GM23338 (cell line): Measurements from ENCODE around the gene PTPN6. TPM values are rescaled to one million over a fixed set of nuclear protein-coding genes. Genes with fewer than 3 reads are reported as not detected.
A peak's percentile ranks its signal among the peaks of the same experiment; 100 is the strongest.

ENCODE experiments used
- ATAC-seq: fragments of 200-7000 bp; cut with Tn5 transposase; 3 replicates; pipeline ENCODE4 v1.9.1; 2020
- DNase-seq: peaks from one replicate; pipeline ENCODE4 v3.0.0-alpha.2; 2015; ENCODE audit warnings: low spot score
- H2AFZ ChIP-seq: fragments of 200-600 bp; sonication (generic); 2 replicates; pipeline ENCODE4 v1.8.0; 2016; ENCODE audit warnings: antibody characterized with exemption, mild to moderate bottlenecking, moderate library complexity
- H3F3A ChIP-seq: fragments of 200-600 bp; sonication (generic); replicated peaks from 2 replicates; pipeline ENCODE4 v1.8.0; 2017; ENCODE audit warnings: antibody characterized with exemption, mixed run types, low read depth
- H3K27ac ChIP-seq: fragments of 200-600 bp; sonication (generic); 2 replicates; pipeline ENCODE4 v1.6.1; 2016; ENCODE audit warnings: low read depth
- H3K27me3 ChIP-seq: fragments of 200-600 bp; sonication (generic); 2 replicates; pipeline ENCODE4 v1.8.0; 2016; ENCODE audit warnings: mild to moderate bottlenecking, mixed run types, moderate library complexity; ENCODE audit not compliant: insufficient read depth
- H3K36me3 ChIP-seq: fragments of 200-600 bp; sonication (generic); 2 replicates; pipeline ENCODE4 v1.8.0; 2016; ENCODE audit warnings: mild to moderate bottlenecking; ENCODE audit not compliant: insufficient read depth
- H3K4me1 ChIP-seq: fragments of 200-600 bp; sonication (generic); 2 replicates; pipeline ENCODE4 v1.8.0; 2016; ENCODE audit warnings: mild to moderate bottlenecking, moderate library complexity; ENCODE audit not compliant: insufficient read depth
- H3K4me2 ChIP-seq: fragments of 200-600 bp; sonication (generic); 2 replicates; pipeline ENCODE4 v1.7.1; 2017; ENCODE audit warnings: mixed run types
- H3K4me3 ChIP-seq: fragments of 200-600 bp; sonication (generic); 2 replicates; pipeline ENCODE4 v1.6.1; 2016; ENCODE audit warnings: mixed run types
- H3K79me2 ChIP-seq: fragments of 200-600 bp; sonication (generic); replicated peaks from 2 replicates; pipeline ENCODE4 v1.8.0; 2017; ENCODE audit warnings: mild to moderate bottlenecking; ENCODE audit not compliant: insufficient read depth
- H3K9me2 ChIP-seq: fragments of 200-600 bp; sonication (generic); 2 replicates; pipeline ENCODE4 v1.8.0; 2017; ENCODE audit not compliant: insufficient read depth
- H4K20me1 ChIP-seq: fragments of 200-600 bp; sonication (generic); replicated peaks from 2 replicates; pipeline ENCODE4 v1.8.0; 2017; ENCODE audit warnings: mild to moderate bottlenecking; ENCODE audit not compliant: insufficient read depth
- H3K27ac Mint-ChIP-seq: 2 replicates; pipeline ENCODE4 v1.8.0; 2020; ENCODE audit warnings: inconsistent platforms, mild to moderate bottlenecking, moderate library complexity, mixed read lengths
- H3K27me3 Mint-ChIP-seq: 3 replicates; pipeline ENCODE4 v1.8.0; 2022; ENCODE audit warnings: low read depth, mild to moderate bottlenecking, moderate library complexity, mixed read lengths, inconsistent platforms; ENCODE audit not compliant: insufficient read depth, poor library complexity
- H3K36me3 Mint-ChIP-seq: 3 replicates; pipeline ENCODE4 v1.8.0; 2021; ENCODE audit warnings: low read depth, mild to moderate bottlenecking, inconsistent platforms, moderate library complexity, mixed read lengths
- H3K4me1 Mint-ChIP-seq: 3 replicates; pipeline ENCODE4 v1.8.0; 2020; ENCODE audit warnings: mild to moderate bottlenecking, inconsistent platforms, mixed read lengths
- H3K4me3 Mint-ChIP-seq: 3 replicates; pipeline ENCODE4 v1.8.0; 2021; ENCODE audit warnings: moderate library complexity, mild to moderate bottlenecking, inconsistent platforms, mixed read lengths
- H3K9me3 Mint-ChIP-seq: 3 replicates; pipeline ENCODE4 v1.8.0; 2020; ENCODE audit warnings: moderate library complexity, mild to moderate bottlenecking, inconsistent platforms, mixed read lengths
- CREB1 ChIP-seq: fragments of 250-450 bp; sonication (Bioruptor Pico); IDR thresholded peaks from 2 replicates; pipeline ENCODE4 v1.5.0; 2020; ENCODE audit warnings: low read depth, mild to moderate bottlenecking, moderate library complexity
- CTCF ChIP-seq, 2 experiments: fragments of 200-600 bp in 1 of 2; sonication (generic) in 1 of 2; conservative IDR thresholded peaks; 2 replicates each; pipeline versions ENCODE4 v1.5.1 to v1.6.1; 2016 to 2017; ENCODE audit warnings: antibody characterized with exemption in 2 of 2, low read depth in 2 of 2, mild to moderate bottlenecking in 2 of 2, moderate library complexity in 1 of 2
- EZH2 ChIP-seq: fragments of 200-600 bp; sonication (generic); IDR thresholded peaks from one replicate; pipeline ENCODE4 v1.8.0; 2017; ENCODE audit warnings: antibody characterized with exemption, mild to moderate bottlenecking, low read depth; ENCODE audit not compliant: unreplicated experiment
- EZH2phosphoT487 ChIP-seq: fragments of 200-600 bp; sonication (generic); IDR thresholded peaks from one replicate; pipeline ENCODE4 v1.8.1; 2018; ENCODE audit warnings: antibody characterized with exemption; ENCODE audit not compliant: unreplicated experiment
- JUNB ChIP-seq: IDR thresholded peaks from one replicate; pipeline ENCODE4 v1.6.1; 2016; ENCODE audit warnings: antibody characterized with exemption; ENCODE audit not compliant: unreplicated experiment
- NANOG ChIP-seq: IDR thresholded peaks from 2 replicates; pipeline ENCODE4 v1.6.1; 2016; ENCODE audit warnings: antibody characterized with exemption, borderline replicate concordance
- POLR2AphosphoS5 ChIP-seq: IDR thresholded peaks from 2 replicates; pipeline ENCODE4 v1.6.1; 2016; ENCODE audit warnings: antibody characterized with exemption, low read depth
- STAT1 ChIP-seq: IDR thresholded peaks from one replicate; pipeline ENCODE4 v1.6.1; 2016; ENCODE audit warnings: antibody characterized with exemption; ENCODE audit not compliant: unreplicated experiment
- ZNF114 ChIP-seq: fragments of 250-450 bp; sonication (Bioruptor Pico); IDR thresholded peaks from 2 replicates; pipeline ENCODE4 v1.5.0; 2020; ENCODE audit warnings: mild to moderate bottlenecking, moderate library complexity
- ZNF331 ChIP-seq: fragments of 250-450 bp; sonication (Bioruptor Pico); IDR thresholded peaks from 2 replicates; pipeline ENCODE4 v1.5.0; 2020; ENCODE audit warnings: low read depth, mild to moderate bottlenecking, moderate library complexity
- polyA plus RNA-seq: library from polyadenylated mRNA; unstranded; fragments of >200 nt; fragmentation: Nextera tagmentation; extraction: Ambion mirVana; gene quantifications from 2 replicates; pipeline ENCODE4 v1.2.1, GENCODE V29; 2016
- total RNA-seq: library from RNA; depleted of rRNA; stranded (reverse); fragments of >200 nt; shearing (Covaris generic); gene quantifications from 2 replicates; pipeline ENCODE4 v1.2.3, GENCODE V29; 2014
- TF ChIP-seq, protein P1 (sequence below): IDR thresholded peaks from 2 replicates; pipeline ENCODE4 v1.6.1; 2016; ENCODE audit warnings: antibody characterized with exemption
- TF ChIP-seq, protein P2 (sequence below): fragments of 250-450 bp; sonication (Bioruptor Pico); IDR thresholded peaks from 2 replicates; pipeline ENCODE4 v1.5.0; 2020; ENCODE audit warnings: mild to moderate bottlenecking, moderate library complexity

Gene PTPN6
- total and polyA plus RNA-seq, 2 experiments from 2014 or later = 25.3 to 35.4 TPM

- TF ChIP-seq EZH2phosphoT487 (no peak), CREB1 (no peak), NANOG (no peak), JUNB (no peak), STAT1 (no peak), ZNF331 (CRISPR knock-in tag) (no peak), EZH2 (no peak)
These were observed 47.7 kb downstream of the PTPN6 start (continued) for GRCh38 chr12:6998715-6999451.

DNA sequence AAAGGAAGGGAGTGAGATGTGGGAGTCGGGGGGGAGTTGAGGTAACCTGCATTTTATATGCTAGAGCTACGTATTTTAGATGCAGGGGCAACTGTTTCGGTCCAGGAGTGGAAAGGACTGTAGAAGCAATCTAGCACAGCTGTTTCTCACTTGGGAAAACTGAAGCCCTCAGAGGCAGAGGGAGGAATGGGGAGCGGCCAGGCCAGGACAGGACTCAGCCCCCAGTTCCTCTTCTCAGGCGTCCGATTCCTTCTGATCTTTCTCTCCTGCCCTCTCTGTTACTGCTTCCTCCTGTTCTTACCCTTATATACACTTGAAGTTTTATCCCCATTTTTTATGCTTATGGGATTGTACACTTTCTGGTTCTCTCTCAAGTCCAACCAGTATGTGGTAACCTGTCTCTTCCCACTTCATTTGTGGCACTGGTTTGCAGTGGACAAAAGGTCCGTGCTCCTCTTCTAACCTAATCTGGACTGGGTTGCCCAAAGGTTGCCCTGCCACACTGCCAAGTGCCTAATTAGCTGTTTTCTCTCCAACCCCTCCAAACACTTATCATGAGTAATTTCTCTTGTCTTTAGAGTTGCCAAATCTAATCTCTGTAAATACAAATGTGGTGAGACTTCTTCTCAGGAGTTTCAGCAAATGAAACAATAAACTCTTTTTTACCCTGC lies 50.9 kb downstream of the PTPN6 start:
- Histone ChIP-seq H3K27ac (peak overlapping the region; percentile 45; the same call in 1 of the 2 replicates), H3K4me1 (no peaks in the 10 kb centered on the region), H4K20me1 (peaks cover 14% of the 10 kb centered on the region), H3K79me2 (peaks cover 6% of the 10 kb centered on the region; the same call in 1 of the 2 replicates), H2AFZ (no peak overlapping the region), H3K36me3 (peaks cover 2% of the 10 kb centered on the region; the same call in 1 of the 2 replicates), H3F3A (no peaks in the 10 kb centered on the region), H3K4me2 (no peak overlapping the region), H3K27me3 (no peaks in the 10 kb centered on the region), H3K9me2 (no peaks in the 10 kb centered on the region), H3K4me3 (no peak overlapping the region)
- H3K9me3 Mint-ChIP-seq = no peaks in the 10 kb centered on the region
- H3K36me3 Mint-ChIP-seq = 0 out of 3 replicates have a peak, but pooled peaks cover 11% of the 10 kb centered on the region
- no peak overlapping the region for H3K4me3 Mint-ChIP-seq
- no peaks in the 10 kb centered on the region for H3K4me1 Mint-ChIP-seq
- ATAC-seq (no peak), DNase-seq (no peak)
- no peak overlapping the region for H3K27ac Mint-ChIP-seq
- H3K27me3 Mint-ChIP-seq = peaks cover 3% of the 10 kb centered on the region
- TF ChIP-seq EZH2phosphoT487 (no peak), ZNF114 (CRISPR knock-in tag) (no peak), CREB1 (no peak), ZNF331 (CRISPR knock-in tag) (no peak), CTCF (conservative IDR thresholded peaks at IDR 0.05; ENCODE audit: low read depth in 2 of 2) (no peak), JUNB (no peak), POLR2AphosphoS5 (no peak), STAT1 (no peak), EZH2 (no peak), NANOG (no peak)
- TF ChIP-seq, protein P1, sequence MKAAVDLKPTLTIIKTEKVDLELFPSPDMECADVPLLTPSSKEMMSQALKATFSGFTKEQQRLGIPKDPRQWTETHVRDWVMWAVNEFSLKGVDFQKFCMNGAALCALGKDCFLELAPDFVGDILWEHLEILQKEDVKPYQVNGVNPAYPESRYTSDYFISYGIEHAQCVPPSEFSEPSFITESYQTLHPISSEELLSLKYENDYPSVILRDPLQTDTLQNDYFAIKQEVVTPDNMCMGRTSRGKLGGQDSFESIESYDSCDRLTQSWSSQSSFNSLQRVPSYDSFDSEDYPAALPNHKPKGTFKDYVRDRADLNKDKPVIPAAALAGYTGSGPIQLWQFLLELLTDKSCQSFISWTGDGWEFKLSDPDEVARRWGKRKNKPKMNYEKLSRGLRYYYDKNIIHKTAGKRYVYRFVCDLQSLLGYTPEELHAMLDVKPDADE = no peak
- TF ChIP-seq, protein P2, sequence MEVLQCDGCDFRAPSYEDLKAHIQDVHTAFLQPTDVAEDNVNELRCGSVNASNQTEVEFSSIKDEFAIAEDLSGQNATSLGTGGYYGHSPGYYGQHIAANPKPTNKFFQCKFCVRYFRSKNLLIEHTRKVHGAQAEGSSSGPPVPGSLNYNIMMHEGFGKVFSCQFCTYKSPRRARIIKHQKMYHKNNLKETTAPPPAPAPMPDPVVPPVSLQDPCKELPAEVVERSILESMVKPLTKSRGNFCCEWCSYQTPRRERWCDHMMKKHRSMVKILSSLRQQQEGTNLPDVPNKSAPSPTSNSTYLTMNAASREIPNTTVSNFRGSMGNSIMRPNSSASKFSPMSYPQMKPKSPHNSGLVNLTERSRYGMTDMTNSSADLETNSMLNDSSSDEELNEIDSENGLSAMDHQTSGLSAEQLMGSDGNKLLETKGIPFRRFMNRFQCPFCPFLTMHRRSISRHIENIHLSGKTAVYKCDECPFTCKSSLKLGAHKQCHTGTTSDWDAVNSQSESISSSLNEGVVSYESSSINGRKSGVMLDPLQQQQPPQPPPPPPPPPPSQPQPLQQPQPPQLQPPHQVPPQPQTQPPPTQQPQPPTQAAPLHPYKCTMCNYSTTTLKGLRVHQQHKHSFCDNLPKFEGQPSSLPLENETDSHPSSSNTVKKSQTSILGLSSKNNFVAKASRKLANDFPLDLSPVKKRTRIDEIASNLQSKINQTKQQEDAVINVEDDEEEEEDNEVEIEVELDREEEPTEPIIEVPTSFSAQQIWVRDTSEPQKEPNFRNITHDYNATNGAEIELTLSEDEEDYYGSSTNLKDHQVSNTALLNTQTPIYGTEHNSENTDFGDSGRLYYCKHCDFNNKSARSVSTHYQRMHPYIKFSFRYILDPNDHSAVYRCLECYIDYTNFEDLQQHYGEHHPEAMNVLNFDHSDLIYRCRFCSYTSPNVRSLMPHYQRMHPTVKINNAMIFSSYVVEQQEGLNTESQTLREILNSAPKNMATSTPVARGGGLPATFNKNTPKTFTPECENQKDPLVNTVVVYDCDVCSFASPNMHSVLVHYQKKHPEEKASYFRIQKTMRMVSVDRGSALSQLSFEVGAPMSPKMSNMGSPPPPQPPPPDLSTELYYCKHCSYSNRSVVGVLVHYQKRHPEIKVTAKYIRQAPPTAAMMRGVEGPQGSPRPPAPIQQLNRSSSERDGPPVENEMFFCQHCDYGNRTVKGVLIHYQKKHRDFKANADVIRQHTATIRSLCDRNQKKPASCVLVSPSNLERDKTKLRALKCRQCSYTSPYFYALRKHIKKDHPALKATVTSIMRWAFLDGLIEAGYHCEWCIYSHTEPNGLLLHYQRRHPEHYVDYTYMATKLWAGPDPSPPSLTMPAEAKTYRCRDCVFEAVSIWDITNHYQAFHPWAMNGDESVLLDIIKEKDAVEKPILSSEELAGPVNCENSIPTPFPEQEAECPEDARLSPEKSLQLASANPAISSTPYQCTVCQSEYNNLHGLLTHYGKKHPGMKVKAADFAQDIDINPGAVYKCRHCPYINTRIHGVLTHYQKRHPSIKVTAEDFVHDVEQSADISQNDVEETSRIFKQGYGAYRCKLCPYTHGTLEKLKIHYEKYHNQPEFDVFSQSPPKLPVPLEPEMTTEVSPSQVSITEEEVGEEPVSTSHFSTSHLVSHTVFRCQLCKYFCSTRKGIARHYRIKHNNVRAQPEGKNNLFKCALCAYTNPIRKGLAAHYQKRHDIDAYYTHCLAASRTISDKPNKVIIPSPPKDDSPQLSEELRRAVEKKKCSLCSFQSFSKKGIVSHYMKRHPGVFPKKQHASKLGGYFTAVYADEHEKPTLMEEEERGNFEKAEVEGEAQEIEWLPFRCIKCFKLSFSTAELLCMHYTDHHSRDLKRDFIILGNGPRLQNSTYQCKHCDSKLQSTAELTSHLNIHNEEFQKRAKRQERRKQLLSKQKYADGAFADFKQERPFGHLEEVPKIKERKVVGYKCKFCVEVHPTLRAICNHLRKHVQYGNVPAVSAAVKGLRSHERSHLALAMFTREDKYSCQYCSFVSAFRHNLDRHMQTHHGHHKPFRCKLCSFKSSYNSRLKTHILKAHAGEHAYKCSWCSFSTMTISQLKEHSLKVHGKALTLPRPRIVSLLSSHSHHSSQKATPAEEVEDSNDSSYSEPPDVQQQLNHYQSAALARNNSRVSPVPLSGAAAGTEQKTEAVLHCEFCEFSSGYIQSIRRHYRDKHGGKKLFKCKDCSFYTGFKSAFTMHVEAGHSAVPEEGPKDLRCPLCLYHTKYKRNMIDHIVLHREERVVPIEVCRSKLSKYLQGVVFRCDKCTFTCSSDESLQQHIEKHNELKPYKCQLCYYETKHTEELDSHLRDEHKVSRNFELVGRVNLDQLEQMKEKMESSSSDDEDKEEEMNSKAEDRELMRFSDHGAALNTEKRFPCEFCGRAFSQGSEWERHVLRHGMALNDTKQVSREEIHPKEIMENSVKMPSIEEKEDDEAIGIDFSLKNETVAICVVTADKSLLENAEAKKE (CRISPR knock-in tag) = no peak
